HFFc6 (cell line): ENCODE data around the gene SLC6A17. TPM values are rescaled to one million over a fixed set of nuclear protein-coding genes. Genes with fewer than 3 reads are reported as not detected.

Source experiments
- DNase-seq: peaks from one replicate; pipeline ENCODE4 v3.0.0-alpha.2; 2018
- H3K27ac Mint-ChIP-seq: 2 replicates; pipeline ENCODE4 v1.8.0; 2020; ENCODE audit warnings: mild to moderate bottlenecking, mixed read lengths
- H3K27me3 Mint-ChIP-seq: 2 replicates; pipeline ENCODE4 v1.8.0; 2021; ENCODE audit warnings: mild to moderate bottlenecking, moderate library complexity, mixed read lengths; ENCODE audit not compliant: insufficient read depth
- H3K36me3 Mint-ChIP-seq: 2 replicates; pipeline ENCODE4 v1.8.0; 2021; ENCODE audit warnings: low read depth, mixed read lengths
- H3K4me1 Mint-ChIP-seq: 2 replicates; pipeline ENCODE4 v1.8.0; 2020; ENCODE audit warnings: low read depth, mixed read lengths
- H3K4me3 Mint-ChIP-seq: 2 replicates; pipeline ENCODE4 v1.8.0; 2020; ENCODE audit warnings: mild to moderate bottlenecking, moderate library complexity, mixed read lengths
- H3K9me3 Mint-ChIP-seq: 2 replicates; pipeline ENCODE4 v1.8.0; 2020; ENCODE audit warnings: mild to moderate bottlenecking, mixed read lengths
- total RNA-seq, 6 experiments: library from RNA; stranded (reverse); fragmentation: NEBNext Ultra II Directional; extraction: Animal tissue kit (Norgen Biotek cat#: 25700); gene quantifications; 2 replicates in 1 of 6; 3 replicates in 5 of 6; pipeline ENCODE4 v1.2.3, GENCODE V29; 2021
- TF ChIP-seq, protein P1 (sequence below): fragments of 200-600 bp; sonication (generic); IDR thresholded peaks from 2 replicates; pipeline ENCODE4 v1.5.0; 2021; ENCODE audit warnings: antibody characterized with exemption, mild to moderate bottlenecking

SLC6A17 gene
- total RNA-seq, 6 experiments from 2014 or later: 1.7 to 5.3 (median 2.0) TPM

DNA sequence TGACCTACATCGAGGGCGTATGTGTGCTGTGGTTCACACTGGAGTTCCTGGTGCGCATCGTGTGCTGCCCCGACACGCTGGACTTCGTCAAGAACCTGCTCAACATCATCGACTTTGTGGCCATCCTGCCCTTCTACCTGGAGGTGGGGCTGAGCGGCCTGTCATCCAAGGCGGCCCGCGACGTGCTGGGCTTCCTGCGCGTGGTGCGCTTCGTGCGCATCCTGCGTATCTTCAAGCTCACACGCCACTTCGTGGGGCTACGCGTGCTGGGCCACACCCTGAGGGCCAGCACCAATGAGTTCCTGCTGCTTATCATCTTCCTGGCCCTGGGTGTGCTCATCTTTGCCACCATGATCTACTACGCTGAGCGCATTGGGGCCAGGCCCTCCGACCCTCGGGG, 72.8 kb downstream of the SLC6A17 start:
- Mint-ChIP-seq H3K27me3 (peaks cover 6% of the 10 kb centered on the region), H3K27ac (no peak overlapping the region), H3K36me3 (peaks cover 4% of the 10 kb centered on the region), H3K9me3 (no peaks in the 10 kb centered on the region), H3K4me3 (no peak overlapping the region), H3K4me1 (peaks cover 6% of the 10 kb centered on the region)
- no peak for DNase-seq
- TF ChIP-seq, protein P1, sequence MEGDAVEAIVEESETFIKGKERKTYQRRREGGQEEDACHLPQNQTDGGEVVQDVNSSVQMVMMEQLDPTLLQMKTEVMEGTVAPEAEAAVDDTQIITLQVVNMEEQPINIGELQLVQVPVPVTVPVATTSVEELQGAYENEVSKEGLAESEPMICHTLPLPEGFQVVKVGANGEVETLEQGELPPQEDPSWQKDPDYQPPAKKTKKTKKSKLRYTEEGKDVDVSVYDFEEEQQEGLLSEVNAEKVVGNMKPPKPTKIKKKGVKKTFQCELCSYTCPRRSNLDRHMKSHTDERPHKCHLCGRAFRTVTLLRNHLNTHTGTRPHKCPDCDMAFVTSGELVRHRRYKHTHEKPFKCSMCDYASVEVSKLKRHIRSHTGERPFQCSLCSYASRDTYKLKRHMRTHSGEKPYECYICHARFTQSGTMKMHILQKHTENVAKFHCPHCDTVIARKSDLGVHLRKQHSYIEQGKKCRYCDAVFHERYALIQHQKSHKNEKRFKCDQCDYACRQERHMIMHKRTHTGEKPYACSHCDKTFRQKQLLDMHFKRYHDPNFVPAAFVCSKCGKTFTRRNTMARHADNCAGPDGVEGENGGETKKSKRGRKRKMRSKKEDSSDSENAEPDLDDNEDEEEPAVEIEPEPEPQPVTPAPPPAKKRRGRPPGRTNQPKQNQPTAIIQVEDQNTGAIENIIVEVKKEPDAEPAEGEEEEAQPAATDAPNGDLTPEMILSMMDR: no peak

DNA sequence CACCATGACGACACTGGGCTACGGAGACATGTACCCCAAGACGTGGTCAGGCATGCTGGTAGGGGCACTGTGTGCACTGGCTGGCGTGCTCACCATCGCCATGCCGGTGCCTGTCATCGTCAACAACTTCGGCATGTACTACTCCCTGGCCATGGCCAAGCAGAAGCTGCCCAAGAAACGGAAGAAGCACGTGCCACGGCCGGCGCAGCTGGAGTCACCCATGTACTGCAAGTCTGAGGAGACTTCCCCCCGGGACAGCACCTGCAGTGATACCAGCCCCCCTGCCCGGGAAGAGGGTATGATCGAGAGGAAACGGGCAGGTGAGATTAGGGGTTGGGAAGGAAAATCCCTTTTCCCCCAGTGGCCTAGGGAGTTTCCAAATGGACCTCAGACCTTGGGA, 73.3 kb downstream of the SLC6A17 start:
- H3K9me3 Mint-ChIP-seq: no peaks in the 10 kb centered on the region
- H3K27me3 Mint-ChIP-seq: peaks cover 6% of the 10 kb centered on the region
- no peak for DNase-seq
- H3K4me3 Mint-ChIP-seq: no peak overlapping the region
- peaks cover 6% of the 10 kb centered on the region for H3K4me1 Mint-ChIP-seq
- TF ChIP-seq, protein P1: no peak
- no peak overlapping the region for H3K27ac Mint-ChIP-seq
- peaks cover 4% of the 10 kb centered on the region; the same call in 1 of the 2 replicates for H3K36me3 Mint-ChIP-seq

DNA sequence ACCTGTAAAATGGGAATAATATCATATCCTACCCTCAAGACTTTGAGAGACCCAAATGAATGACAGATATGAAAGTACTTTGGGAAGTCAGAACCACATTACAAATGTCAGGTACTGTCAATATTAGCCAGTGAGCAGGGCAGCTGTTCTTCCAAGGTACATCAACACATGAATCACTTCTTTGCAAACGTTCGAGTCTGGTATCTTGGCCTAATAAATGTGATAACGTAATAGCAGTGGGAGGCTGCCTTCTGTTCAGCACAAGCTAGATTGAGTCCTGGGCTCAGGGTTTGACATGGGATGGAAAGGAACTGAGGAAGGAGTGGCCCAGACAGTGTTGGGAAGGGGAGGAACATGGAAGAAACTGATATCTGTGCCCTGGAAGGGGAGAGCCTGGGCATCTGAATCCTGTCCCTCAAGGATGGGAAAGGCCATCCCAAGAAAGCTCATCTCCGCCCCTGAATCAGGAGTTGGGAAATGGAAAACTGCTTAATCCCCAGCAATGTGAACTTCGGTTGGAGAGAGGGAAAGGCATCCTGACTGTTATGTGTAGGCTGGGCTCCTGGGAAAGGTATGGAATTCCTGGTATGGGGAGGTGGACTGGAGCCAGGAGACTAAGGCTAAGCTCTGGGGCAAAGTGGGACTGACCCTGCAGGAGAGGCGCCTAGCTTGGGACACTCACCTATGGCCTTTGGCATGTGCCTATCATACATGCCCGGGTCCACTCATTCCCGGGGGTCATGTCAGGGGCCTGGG, 74.1 kb downstream of the SLC6A17 start:
- TF ChIP-seq, protein P1: no peak
- DNase-seq: no peak
- H3K4me3 Mint-ChIP-seq: no peak overlapping the region
- H3K4me1 Mint-ChIP-seq: peaks cover 12% of the 10 kb centered on the region
- no peak overlapping the region for H3K27ac Mint-ChIP-seq
- H3K9me3 Mint-ChIP-seq: no peaks in the 10 kb centered on the region
- peaks cover 4% of the 10 kb centered on the region; the same call in 1 of the 2 replicates for H3K36me3 Mint-ChIP-seq
- peaks cover 10% of the 10 kb centered on the region for H3K27me3 Mint-ChIP-seq

DNA sequence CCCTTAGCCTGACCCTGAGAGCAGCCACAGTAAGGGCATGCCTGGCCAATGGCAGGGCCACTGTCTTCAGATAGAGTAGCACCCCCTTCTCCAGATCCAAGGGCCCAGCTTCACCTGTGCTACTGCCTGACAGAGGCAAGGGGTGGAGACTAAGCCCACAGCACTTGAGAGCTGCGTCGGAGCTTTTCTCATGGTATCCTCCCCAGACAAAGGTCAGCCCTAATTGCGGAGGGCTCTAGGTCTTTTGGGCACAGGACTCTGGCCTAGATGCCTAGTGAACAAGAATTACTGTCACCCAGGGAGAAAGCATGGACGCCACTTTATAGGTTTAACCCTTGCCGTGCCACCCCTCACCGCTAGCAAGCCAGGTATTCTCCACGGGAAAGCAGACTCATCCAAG, 74.9 kb downstream of the SLC6A17 start:
- Mint-ChIP-seq H3K9me3 (no peaks in the 10 kb centered on the region), H3K27ac (no peak overlapping the region), H3K27me3 (peaks cover 10% of the 10 kb centered on the region), H3K4me1 (peaks cover 20% of the 10 kb centered on the region), H3K36me3 (peaks cover 4% of the 10 kb centered on the region; the same call in 1 of the 2 replicates), H3K4me3 (no peak overlapping the region)
- DNase-seq: no peak
- TF ChIP-seq, protein P1: no peak

DNA sequence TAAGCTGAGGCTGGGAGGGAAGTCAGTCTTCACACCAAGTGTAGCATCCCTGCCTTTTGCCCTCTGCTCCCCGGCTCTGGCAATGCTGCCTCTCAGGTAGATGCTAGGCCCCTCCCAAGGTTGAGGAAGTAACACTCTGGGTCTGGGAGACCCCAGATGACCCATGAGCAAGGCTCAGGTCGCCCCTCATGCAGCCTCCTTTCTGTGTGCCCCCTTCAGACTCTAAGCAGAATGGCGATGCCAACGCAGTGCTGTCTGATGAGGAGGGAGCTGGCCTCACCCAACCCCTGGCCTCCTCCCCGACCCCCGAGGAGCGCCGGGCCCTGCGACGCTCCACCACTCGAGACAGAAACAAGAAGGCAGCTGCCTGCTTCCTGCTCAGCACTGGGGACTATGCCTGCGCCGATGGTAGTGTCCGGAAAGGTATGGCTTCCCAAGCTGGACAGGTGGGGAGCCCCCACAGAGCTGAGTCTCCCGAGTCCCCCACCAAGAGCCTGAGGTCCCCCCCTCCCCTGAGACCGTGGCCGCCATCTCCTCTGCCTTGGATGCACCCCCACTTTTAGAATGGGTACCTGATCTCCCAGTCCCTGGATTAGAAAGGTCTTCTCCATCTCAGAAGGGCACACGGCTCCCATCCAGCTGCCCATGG, 75.6 kb downstream of the SLC6A17 start:
- peaks cover 4% of the 10 kb centered on the region; the same call in 1 of the 2 replicates for H3K36me3 Mint-ChIP-seq
- H3K9me3 Mint-ChIP-seq: no peaks in the 10 kb centered on the region
- no peak overlapping the region for H3K27ac Mint-ChIP-seq
- peaks cover 8% of the 10 kb centered on the region for H3K27me3 Mint-ChIP-seq
- peaks cover 26% of the 10 kb centered on the region for H3K4me1 Mint-ChIP-seq
- DNase-seq: no peak
- H3K4me3 Mint-ChIP-seq: no peak overlapping the region
- TF ChIP-seq, protein P1: no peak
